Neural cell (in vitro differentiated cells): ENCODE measurements around the gene GUSB.

Source experiments
- TAF1 ChIP-seq: IDR thresholded peaks from 2 replicates; pipeline ENCODE4 v1.6.1; 2012; ENCODE audit warnings: low read depth
- TF ChIP-seq, protein P1 (sequence below): fragments of 450-650 bp; IDR thresholded peaks from 2 replicates; pipeline ENCODE4 v1.5.1; 2014; ENCODE audit warnings: antibody characterized with exemption, mild to moderate bottlenecking, moderate library complexity; ENCODE audit not compliant: poor library complexity, severe bottlenecking

DNA sequence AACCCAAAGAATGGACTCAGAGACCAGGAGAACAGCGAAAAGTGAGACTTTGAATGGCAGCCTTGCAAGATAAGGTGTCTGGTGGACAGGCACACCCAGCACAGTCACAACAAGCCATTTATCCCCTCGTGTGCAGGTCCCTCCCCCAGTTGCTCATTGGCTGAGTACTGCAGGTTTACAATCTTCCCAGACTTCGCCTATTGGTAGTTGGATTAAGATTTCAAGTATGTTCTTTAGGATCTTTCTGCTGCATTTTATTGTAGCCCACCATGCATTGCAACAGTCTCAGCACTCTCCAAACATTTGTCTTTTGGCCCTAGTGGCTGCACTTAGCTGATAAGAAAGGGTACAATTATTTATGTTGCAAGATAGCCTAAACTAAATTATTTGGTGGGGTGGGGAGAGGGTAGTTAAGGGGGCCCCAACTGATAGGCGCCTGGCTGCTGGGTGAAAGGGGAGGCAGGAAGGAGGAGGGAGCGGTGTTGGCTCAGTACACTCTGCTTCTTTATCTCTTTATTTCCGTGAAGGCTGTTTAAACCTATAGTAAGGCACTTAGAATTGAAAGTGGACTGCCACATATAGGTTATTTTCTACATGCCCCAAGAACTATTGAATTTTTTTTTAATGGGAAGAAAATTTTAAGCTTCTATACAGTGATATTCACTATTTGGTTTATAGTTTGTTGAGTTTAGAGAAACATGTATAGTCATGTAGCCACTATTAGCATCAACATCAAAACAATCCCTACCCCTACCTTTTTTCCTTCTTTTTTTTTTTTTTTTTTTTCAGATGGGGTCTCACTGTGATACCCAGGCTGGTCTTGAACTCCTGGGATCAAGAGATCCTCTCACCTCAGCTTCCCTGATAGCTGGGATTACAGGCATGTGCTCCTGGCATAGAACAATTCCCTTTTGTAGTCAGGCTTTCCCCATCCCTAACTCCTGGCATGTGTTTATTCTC lies 54.2 kb downstream of the GUSB start:
- TF ChIP-seq, protein P1, sequence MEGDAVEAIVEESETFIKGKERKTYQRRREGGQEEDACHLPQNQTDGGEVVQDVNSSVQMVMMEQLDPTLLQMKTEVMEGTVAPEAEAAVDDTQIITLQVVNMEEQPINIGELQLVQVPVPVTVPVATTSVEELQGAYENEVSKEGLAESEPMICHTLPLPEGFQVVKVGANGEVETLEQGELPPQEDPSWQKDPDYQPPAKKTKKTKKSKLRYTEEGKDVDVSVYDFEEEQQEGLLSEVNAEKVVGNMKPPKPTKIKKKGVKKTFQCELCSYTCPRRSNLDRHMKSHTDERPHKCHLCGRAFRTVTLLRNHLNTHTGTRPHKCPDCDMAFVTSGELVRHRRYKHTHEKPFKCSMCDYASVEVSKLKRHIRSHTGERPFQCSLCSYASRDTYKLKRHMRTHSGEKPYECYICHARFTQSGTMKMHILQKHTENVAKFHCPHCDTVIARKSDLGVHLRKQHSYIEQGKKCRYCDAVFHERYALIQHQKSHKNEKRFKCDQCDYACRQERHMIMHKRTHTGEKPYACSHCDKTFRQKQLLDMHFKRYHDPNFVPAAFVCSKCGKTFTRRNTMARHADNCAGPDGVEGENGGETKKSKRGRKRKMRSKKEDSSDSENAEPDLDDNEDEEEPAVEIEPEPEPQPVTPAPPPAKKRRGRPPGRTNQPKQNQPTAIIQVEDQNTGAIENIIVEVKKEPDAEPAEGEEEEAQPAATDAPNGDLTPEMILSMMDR: no peak
- TF ChIP-seq TAF1: no peak
